Measurements from ENCODE around the gene SIPA1L2.

DNA sequence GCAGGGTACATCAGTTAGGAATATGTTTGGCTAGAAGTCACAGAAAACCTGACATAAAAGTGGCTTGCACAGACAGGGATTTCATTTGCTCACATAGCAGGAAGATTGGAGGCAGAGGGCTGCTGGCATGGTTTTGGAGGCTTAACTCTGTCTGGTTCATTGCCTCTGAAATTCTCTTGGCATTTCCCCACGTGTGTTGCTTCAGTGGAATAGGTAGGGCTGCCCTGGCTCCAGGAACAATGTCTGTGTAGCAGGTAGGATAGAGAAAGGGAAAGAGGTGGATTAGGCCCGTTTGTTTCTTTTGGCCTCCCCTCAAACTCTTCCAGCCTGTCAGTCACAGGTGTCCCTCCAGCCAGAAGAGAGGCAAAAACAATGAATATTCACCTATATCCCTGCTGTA is 20.5 kb upstream of the SIPA1L2 start:
- TF ChIP-seq, protein P1, sequence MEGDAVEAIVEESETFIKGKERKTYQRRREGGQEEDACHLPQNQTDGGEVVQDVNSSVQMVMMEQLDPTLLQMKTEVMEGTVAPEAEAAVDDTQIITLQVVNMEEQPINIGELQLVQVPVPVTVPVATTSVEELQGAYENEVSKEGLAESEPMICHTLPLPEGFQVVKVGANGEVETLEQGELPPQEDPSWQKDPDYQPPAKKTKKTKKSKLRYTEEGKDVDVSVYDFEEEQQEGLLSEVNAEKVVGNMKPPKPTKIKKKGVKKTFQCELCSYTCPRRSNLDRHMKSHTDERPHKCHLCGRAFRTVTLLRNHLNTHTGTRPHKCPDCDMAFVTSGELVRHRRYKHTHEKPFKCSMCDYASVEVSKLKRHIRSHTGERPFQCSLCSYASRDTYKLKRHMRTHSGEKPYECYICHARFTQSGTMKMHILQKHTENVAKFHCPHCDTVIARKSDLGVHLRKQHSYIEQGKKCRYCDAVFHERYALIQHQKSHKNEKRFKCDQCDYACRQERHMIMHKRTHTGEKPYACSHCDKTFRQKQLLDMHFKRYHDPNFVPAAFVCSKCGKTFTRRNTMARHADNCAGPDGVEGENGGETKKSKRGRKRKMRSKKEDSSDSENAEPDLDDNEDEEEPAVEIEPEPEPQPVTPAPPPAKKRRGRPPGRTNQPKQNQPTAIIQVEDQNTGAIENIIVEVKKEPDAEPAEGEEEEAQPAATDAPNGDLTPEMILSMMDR (IDR thresholded peaks at IDR 0.05), result no peak
- TF ChIP-seq POLR2AphosphoS5 (IDR thresholded peaks at IDR 0.05), result no peak
